ENCODE measurements around the gene RBM39.

DNA sequence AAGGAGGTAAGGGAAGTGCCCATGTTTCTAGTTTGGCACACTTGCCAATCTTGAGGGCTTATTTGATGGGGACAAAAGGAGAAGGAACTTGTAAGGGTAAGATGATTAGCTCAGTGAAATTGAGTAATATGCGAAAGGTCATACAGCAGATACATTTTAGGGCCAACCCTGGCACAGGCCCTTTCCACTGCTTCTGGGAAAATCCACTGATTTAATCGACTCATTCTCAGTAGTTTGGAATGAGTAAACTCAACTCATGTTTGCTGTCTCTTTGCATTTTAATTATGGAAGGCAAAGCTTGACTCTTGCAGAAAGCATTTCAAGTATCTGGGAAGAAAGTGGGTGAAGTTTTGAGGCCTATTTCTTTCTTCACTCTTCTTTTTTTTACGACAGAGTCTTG, 49.8 kb upstream of the RBM39 start:
- TF ChIP-seq, protein P1, sequence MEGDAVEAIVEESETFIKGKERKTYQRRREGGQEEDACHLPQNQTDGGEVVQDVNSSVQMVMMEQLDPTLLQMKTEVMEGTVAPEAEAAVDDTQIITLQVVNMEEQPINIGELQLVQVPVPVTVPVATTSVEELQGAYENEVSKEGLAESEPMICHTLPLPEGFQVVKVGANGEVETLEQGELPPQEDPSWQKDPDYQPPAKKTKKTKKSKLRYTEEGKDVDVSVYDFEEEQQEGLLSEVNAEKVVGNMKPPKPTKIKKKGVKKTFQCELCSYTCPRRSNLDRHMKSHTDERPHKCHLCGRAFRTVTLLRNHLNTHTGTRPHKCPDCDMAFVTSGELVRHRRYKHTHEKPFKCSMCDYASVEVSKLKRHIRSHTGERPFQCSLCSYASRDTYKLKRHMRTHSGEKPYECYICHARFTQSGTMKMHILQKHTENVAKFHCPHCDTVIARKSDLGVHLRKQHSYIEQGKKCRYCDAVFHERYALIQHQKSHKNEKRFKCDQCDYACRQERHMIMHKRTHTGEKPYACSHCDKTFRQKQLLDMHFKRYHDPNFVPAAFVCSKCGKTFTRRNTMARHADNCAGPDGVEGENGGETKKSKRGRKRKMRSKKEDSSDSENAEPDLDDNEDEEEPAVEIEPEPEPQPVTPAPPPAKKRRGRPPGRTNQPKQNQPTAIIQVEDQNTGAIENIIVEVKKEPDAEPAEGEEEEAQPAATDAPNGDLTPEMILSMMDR (IDR thresholded peaks at IDR 0.05), result no peak
- no peak for TF ChIP-seq POLR2A (IDR thresholded peaks at IDR 0.05)
